Lower leg skin (tissue), 4 donors: ENCODE data around the gene EBF3. TPM values are rescaled to one million over a fixed set of nuclear protein-coding genes. Genes with fewer than 3 reads are reported as not detected.

Source experiments
- DNase-seq, 2 donors: peaks; one replicate each; pipeline ENCODE4 v3.0.0-alpha.2; 2019; ENCODE audit warnings: low spot score in 2 of 2
- H3K4me3 ChIP-seq: fragments of 200-600 bp; sonication (generic); 2 replicates; pipeline ENCODE4 v1.5.1; 2017; ENCODE audit warnings: mild to moderate bottlenecking, low read depth; ENCODE audit not compliant: poor library complexity, severe bottlenecking
- POLR2A ChIP-seq, 2 donors: fragments of 450-650 bp; IDR thresholded peaks; one replicate each; pipeline ENCODE4 v1.6.1; 2016 to 2017; ENCODE audit warnings: antibody characterized with exemption in 2 of 2, mild to moderate bottlenecking in 1 of 2, moderate library complexity in 1 of 2
- WGBS, 2 donors: methylation state at CpG; one replicate each; pipeline ENCODE4 v1.1.5; 2018; 5-methylcytosine and 5-hydroxymethylcytosine counted together
- intact Hi-C: fragments of 100-400 bp; cut with DNase I; formaldehyde crosslinking; loops from one replicate; pipeline ENCODE4 v1.15.0; 2023; ENCODE audit warnings: low total_unique reads
- total RNA-seq, 4 donors: library from RNA; depleted of rRNA; stranded (reverse); fragments of >200 nt; gene quantifications; one replicate each; pipeline ENCODE4 v1.1.0, GENCODE V29; 2016
- TF ChIP-seq, protein P1 (sequence below), 3 donors: fragments of 450-650 bp; IDR thresholded peaks; one replicate each; pipeline ENCODE4 v1.5.1; 2016; ENCODE audit warnings: antibody characterized with exemption in 3 of 3, mild to moderate bottlenecking in 3 of 3, moderate library complexity in 2 of 3

EBF3 gene
- total RNA-seq, 4 donors from 2014 or later = 0.80 to 8.5 (median 2.4) TPM

DNA sequence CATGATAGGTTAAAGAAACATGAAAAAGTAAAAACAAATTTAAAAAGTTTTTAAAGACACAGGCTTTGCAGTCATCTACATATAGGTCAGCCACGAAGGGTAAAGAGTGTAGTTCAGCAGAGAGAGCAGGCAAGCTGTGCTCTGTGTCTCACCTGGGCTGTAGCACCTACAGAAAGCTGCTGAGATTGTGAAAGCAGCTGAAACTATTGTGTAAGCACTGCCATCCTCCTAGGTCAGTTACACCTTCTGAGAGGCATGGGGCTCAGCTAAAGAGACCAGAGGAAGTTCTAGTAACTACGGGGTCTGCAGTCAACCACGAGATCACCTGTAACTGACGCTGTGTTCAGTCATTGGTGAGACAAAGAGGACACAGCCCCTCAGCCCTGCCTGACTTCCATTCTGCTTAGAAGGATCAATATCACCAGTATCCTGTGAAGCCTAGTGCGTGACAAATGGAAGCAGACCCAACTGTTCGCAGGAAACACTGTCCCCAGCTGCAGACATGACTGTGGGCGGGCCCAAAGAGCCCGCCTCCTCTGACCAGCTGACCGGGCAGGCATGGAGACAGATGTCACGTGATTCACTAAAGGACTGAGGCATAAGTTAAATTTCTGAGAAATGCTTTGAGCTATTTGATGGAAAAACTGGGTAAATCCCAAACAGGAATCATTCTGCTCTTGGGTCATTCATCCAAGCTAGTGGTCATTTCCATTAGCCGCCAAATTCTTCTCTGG lies 87.9 kb downstream of the EBF3 start:
- intact Hi-C loops = no loop called here
- H3K4me3 ChIP-seq = no peak overlapping the region
- WGBS, 2 donors = 72 to 79% methylated on average over 11 of the region's 11 CpGs
- TF ChIP-seq, protein P1, sequence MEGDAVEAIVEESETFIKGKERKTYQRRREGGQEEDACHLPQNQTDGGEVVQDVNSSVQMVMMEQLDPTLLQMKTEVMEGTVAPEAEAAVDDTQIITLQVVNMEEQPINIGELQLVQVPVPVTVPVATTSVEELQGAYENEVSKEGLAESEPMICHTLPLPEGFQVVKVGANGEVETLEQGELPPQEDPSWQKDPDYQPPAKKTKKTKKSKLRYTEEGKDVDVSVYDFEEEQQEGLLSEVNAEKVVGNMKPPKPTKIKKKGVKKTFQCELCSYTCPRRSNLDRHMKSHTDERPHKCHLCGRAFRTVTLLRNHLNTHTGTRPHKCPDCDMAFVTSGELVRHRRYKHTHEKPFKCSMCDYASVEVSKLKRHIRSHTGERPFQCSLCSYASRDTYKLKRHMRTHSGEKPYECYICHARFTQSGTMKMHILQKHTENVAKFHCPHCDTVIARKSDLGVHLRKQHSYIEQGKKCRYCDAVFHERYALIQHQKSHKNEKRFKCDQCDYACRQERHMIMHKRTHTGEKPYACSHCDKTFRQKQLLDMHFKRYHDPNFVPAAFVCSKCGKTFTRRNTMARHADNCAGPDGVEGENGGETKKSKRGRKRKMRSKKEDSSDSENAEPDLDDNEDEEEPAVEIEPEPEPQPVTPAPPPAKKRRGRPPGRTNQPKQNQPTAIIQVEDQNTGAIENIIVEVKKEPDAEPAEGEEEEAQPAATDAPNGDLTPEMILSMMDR (IDR thresholded peaks at IDR 0.05) = no peak
- no peak for TF ChIP-seq POLR2A (IDR thresholded peaks at IDR 0.05)
- no peak for DNase-seq

DNA sequence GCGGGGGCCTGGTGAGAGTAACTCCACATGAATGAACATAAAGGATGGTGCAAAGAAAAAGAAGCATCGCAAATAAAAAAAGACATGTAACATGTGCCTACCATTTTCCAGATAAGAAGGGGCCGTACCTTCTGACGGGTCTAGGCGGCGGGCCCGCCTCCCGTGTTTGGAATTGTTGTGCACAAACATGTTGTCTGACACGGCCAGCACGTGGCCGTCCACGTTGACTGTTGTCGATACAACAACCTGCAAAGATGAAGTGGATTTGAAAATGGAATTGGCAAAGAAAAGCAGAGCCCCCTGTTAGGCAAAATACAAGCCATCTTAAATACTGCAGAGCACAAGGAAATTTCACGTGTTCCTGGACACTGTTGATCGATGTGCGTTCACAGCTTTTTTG lies 90.7 kb downstream of the EBF3 start:
- 93 to 96% methylated on average over 16 of the region's 16 CpGs for WGBS, 2 donors
- DNase-seq = no peak
- intact Hi-C loops = no loop called here
- no peak overlapping the region for H3K4me3 ChIP-seq
- TF ChIP-seq POLR2A (IDR thresholded peaks at IDR 0.05) = no peak
- TF ChIP-seq, protein P1 (IDR thresholded peaks at IDR 0.05) = no peak

DNA sequence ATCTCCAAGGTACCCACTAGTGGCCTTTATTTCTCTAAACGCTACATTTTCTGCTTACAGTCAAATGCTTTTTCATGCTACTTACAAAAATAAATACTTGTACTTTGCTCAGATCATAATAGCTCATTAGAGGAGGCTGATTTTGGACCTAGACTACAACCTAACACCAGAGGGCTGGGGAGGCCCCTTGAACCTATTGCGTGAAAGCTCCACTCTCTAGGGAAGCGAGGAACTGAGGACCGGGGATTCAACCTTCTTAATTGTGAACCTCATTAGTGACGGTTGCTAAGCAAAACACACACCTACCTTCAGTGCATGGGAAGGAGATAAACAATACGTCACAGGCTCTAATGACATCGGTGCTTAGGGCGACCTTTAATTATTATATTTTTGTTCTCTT lies 92.1 kb downstream of the EBF3 start:
- intact Hi-C loops = no loop called here
- H3K4me3 ChIP-seq = no peak overlapping the region
- TF ChIP-seq, protein P1 (IDR thresholded peaks at IDR 0.05) = no peak
- TF ChIP-seq POLR2A (IDR thresholded peaks at IDR 0.05) = no peak
- DNase-seq = no peak
- 91 to 94% methylated on average over 8 of the region's 8 CpGs for WGBS, 2 donors

DNA sequence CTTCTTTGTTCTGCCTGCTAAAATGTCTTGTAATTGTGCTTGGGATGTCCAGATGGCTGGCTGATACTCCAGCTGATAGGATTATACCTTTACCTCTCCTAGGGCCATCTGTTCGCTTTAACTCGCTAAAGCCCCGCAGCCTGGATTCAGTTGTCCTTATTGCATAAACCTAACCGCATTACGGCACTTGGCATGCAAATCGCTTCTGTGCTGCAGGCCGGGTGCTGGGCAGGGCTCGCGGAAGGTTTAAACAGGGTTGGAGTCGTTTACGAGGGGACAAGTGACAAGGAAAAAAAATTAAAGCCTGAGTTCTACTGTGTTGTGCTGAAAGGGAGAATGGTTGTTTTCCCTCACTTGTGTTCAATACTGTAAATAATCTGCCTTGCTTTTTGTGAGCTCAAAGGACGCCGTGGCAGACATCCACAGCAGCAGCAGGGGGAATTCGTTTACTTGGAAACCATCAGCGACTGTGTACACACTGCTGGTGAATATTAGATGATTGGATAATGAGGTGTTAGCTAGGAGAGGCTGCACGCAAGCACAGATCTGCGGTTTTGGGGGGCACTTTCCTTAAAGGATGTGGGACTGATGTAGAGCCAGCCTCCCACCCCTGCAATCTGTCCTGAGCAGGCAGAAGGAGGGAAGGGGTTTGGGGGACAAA lies 93.0 kb downstream of the EBF3 start:
- 43 to 45% methylated on average over 17 of the region's 17 CpGs for WGBS, 2 donors
- intact Hi-C loops = no loop called here
- DNase-seq = no peak
- TF ChIP-seq POLR2A (IDR thresholded peaks at IDR 0.05) = no peak
- TF ChIP-seq, protein P1 (IDR thresholded peaks at IDR 0.05) = no peak
- no peak overlapping the region for H3K4me3 ChIP-seq

DNA sequence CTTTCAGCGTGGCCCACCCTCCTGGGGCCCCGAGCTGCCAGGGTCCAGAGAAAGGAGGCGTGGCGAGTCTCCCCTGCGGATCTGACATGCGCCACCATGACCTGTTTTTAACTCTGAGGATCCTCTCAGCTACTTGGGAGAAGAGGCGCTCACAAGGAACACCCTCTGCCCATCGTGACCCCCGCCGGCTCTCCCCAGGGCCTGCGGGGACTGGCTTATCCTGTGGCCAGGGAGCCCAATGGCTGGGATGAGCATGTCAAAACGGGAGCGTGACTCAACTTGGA lies 93.7 kb downstream of the EBF3 start:
- WGBS, 2 donors = 89 to 91% methylated on average over 13 of the region's 13 CpGs
- no peak for DNase-seq
- TF ChIP-seq, protein P1 (IDR thresholded peaks at IDR 0.05) = no peak
- TF ChIP-seq POLR2A (IDR thresholded peaks at IDR 0.05) = no peak
- H3K4me3 ChIP-seq = no peak overlapping the region
- intact Hi-C loops = no loop called here
